HG02970 (cell line): ENCODE results near the gene TCL1B.
"Not testable (repeated sequence)": the region's sequence is repeated elsewhere in the genome, so short reads cannot be mapped to it uniquely, and the experiment has no call there.

Experiments
- ATAC-seq: cut with Tn5 transposase; IDR thresholded peaks from one replicate; pipeline ENCODE4 v1.9.1; 2021; ENCODE audit warnings: mild to moderate bottlenecking, moderate library complexity, moderate number of reproducible peaks; ENCODE audit not compliant: unreplicated experiment, low FRiP score

The TCL1B gene

DNA sequence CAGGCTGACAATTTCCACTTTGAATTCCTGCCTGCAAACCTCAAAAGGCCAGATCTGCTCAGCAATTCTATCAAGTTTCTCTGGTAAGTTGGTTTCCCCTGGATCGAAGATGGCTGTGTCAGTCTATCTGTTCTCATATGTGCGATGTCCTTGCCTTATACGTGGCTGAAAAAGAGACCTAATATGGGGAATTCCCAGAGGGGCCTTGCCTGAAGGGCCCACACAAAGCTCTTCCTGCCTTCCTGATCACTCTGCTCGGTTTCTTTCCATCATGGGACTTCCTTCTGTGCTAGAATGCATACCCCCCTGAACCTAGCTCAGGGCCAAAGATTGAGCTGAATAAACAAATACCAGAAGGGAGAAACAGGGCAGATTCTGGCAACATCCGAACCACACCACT lies 13.2 kb downstream of the TCL1B start:
- ATAC-seq: no peak

GRCh38 chr14:95700221-95700976 lies 14.2 kb downstream of the TCL1B start:
- no peak for ATAC-seq

DNA sequence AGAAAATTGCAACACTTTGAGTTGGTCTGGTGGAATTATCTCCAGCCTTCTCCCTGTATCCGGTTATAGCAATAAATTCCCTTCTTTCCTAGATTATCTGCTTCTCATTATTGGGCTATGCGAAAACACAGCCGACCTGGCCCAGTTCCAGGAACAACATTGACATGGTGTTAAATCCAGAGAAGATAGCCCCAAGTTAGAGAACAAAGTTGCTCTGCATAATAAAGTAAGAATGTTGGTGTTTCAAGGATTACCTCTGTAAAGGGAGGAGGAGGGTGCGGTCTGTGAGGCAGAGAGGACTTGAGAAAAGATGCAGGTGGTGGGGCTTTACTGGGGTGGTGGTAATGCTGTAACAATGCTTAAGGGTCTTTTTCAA lies 15.6 kb downstream of the TCL1B start:
- no peak for ATAC-seq

DNA sequence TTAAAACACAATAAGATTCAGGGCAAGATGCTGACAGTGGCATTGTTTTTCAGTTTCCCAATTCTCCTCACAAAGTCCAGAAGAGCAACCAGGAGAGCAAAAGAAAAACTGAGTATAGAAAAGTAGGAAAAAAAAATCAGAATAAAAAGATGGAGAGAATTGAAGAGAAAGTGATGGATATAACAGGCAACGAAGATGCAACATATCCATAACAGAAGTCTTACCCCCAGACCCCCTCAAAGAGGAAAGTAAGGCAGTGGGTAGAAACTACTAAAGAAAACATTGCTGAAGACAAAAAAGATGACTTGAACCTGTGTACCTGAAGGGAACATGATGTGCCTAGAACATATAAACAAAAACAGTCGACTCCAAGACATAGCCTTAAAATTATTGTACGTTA lies 17.1 kb downstream of the TCL1B start:
- ATAC-seq: no peak

DNA sequence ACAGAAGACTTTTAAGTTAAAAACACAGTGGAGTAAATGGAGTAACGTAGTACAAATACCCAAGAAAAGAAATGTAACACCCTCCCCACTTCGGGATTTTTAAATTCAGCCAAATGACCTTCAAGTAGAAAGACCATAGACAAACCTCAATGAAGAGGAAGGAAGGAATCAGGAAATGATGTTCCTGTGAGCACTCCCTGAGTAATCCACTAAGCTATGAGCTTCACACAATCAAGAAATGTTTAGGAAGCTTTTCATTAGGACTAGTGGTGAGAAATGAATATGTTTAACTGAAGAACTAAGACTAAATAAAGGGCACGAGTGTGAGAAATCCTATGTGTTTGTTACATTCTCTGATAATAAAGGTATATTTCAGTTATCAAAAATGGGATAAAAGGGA lies 17.6 kb downstream of the TCL1B start:
- no peak for ATAC-seq

- no peak for ATAC-seq
Measured at GRCh38 chr14:95705518-95705917, 19.3 kb downstream of the TCL1B start.

- no peak for ATAC-seq
Measured at GRCh38 chr14:95707327-95707726, 21.1 kb downstream of the TCL1B start.

DNA sequence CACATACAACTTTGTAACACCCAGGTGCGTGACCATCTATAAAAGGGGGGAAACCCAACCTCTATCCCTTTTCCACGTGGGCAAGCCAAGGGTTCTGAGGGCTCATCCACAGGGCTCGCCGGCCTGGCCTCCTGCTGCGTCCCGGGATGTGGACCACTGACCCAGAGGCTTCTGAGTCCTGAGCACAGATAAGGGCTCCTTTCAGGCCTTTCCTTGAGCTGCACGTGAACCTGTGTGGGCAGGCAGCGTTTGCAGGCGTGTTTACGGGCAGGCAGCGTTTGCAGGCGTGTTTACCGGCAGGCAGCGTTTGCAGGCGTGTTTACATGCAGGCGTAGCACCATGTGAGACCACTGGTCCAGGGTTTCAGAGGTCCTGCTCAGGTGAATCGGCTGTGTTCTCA lies 23.9 kb downstream of the TCL1B start:
- ATAC-seq: no peak

DNA sequence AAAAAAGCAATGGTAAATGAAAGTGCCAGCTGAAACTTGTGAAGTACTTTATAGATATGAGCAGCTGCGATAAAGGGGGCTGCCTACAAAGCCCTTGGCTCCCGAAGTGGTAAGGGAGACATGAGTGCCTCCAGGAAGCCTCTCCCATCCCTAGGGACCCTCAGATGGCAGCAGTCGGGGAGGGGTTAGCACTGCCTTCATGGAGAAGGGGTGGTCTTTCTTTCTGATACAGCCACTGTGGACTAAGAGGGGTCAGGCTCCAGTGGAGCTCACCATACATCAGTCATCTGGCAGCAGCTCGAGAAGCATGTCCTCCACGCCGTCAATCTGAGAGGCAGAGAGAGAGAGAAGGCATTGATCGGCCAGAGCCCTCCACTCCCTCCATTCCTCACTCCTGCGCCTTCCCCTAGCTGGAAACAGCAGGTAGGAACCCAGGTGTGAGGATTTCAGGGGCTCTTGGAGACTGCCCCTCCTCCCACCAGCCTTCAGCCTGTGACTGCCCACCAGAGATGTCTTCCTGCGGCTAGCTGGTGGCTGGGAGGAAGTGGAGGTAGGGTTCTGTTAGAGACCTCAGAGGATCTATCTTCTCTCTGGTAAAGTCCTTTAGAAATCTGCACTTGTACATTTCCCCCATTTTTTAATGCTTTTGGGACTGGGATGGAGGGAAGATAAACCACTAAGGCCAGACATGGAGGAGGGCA lies 25.4 kb downstream of the TCL1B start:
- no peak for ATAC-seq

GRCh38 chr14:95712398-95712797 lies 26.2 kb downstream of the TCL1B start:
- ATAC-seq: no peak

GRCh38 chr14:95713596-95714371 lies 27.6 kb downstream of the TCL1B start, which contains the start of gene TCL1A:
TSS of gene TCL1A (minus strand) at chr14:95714125. CDS start at chr14:95714066, 59 bp downstream.
- ATAC-seq: peak; percentile 66

GRCh38 chr14:95722525-95723190 lies 36.4 kb downstream of the TCL1B start:
- ATAC-seq: no peak

DNA sequence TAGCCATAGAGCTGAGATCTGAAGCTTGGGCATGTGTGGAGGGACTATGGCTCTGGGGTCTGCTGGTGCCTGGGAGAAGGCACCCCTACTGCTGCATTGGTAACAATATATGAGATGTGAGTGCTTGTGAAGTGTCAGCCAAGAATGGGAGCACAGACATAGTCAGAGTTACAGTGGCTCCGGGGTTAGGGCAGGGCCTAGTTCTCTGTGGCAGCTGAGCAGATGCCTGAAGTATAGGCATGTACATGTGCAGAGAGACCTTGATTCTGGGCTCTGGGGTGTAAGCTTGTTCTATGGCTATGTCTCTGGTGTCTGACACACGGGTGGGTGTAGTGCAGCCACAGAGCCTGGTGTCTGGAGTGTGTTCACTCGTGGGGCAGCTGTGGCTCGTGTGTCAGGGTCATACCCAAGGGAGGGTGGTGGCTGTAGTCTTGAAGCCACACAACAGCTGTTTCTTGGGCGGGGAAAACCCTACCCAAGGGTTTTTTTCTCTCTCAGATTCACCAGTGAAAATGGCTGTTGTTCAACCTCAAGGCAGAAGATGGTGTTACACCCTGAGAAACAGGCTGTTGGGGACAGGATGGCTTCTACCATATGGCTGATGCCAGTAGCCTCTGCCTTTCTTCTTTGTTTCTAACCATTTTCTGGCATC lies 39.6 kb downstream of the TCL1B start:
- peak; percentile 53 for ATAC-seq

DNA sequence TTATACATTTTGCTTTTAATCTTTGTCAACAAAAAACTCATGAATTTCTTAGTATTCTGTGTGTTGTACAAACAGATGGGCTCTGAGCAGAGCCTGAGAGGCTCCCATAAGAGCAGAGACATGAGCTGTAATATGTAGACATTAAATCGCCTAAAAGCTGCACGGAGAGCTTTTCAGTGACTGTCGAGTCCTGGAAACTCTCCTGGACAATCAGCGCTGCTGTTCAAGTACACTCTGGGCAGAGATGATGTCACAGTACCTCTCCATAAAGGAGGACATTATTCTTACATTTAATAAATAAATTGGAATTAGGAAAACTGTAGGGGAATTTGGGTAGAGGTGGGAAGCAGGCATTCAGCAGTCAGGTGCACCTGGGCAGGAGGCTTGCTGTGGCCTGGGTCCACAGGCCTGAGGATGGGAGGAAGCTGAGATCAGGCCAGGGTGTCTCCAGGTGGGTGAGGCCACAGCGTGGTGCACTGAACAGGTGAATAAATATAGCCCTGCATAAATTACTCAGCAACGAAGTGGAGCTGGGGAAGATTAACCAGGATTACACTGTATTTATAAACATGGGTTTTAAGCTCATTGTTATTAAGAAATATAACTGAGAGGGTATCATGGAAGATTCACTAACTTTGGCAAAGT lies 41.0 kb downstream of the TCL1B start:
- ATAC-seq: no peak

DNA sequence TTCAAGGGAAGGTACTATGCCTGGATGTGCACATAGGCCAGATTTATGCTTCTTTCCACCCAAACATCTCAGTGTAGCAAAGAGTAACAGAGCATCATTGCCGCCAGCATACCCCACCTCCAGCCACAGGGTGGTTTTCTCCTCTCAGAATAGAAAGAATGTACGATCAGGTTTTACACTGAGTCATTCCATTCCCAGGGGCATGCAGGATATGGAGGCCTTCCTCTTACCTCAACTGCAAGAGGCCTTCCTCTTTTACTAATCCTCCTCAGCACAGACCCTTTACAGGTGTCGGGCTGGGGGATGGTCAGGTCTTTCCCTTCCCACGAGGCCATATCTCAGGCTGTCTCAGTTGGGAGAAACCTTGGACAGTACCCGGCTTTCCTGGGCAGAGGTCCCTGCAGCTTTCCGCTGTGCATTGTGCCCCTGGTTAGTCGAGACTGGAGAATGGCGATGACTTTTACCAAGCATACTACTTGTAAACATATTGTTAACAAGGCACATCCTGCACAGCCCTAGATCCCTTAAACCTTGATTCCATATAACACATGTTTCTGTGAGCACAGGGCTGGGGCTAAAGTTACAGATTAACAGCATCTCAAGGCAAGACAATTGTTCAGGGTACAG lies 43.3 kb downstream of the TCL1B start:
- ATAC-seq: not testable (repeated sequence)

GRCh38 chr14:95730126-95730525 lies 43.9 kb downstream of the TCL1B start:
- no peak for ATAC-seq

DNA sequence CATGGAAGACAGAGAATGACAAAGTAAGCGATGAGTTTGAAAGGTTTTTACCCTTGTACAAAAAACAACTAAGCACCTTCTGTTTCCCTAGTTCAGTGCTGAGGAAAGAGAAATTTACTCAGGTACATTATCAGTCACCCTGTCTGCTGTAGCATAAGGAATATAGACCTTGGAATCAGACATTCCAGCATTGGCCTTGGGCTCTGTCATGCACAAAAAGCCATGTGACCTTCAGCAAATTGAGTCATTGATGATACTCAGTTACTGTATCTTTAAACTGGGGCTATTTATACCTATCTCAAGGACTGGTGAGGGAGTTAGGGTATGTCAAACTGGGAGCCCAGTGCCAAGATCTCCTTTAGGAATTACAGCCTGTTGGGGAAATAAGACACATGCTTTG lies 47.0 kb downstream of the TCL1B start:
- no peak for ATAC-seq

DNA sequence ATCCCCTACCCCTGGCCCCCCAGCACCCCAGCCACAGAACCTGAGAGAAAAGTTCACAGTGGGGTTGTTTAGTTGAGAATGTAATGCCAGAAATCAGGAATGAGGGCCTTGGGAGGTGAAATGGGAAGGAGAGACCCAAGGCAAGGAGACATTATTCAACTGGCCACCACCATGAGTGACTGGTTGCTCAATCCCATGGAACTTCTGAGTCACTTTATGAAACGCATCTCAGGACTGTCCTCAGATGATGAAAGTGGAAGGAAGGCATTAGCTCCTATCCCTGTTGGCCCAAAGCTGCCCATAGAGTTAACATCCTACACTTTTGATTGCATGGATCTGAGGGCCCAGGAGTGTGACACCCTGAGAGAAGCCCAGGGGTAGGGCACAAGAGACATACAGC lies 53.1 kb downstream of the TCL1B start:
- ATAC-seq: no peak

GRCh38 chr14:95741038-95741490 lies 54.8 kb downstream of the TCL1B start:
- no peak for ATAC-seq
